PC-9 (cell line): ENCODE measurements around the gene PAGE2B. TPM values are rescaled to one million over a fixed set of nuclear protein-coding genes. Genes with fewer than 3 reads are reported as not detected.
"Not testable (repeated sequence)": the region's sequence is repeated elsewhere in the genome, so short reads cannot be mapped to it uniquely, and the experiment has no call there.

Experiments used
- BruUV-seq: library from RNA; stranded (reverse); fragments of 400-500 nt; replicated peaks from 2 replicates; lab custom pipeline; 2021; lab: Mats Ljungman, UMichigan
- CTCF ChIA-PET: fragments of 300-600 bp; sonication (Branson Sonifier 250); formaldehyde crosslinking; loops from one replicate; lab custom pipeline; 2022; ENCODE audit warnings: antibody characterized with exemption; lab: Charles Lee
- POLR2A ChIA-PET: fragments of 300-600 bp; sonication (Branson Sonifier 250); formaldehyde crosslinking; loops from one replicate; lab custom pipeline; 2022; ENCODE audit warnings: antibody characterized with exemption; ENCODE audit not compliant: unreplicated experiment; lab: Charles Lee
- DNase-seq, 2 experiments: peaks; one replicate each; pipeline versions ENCODE4 v3.0.0 to v3.0.0-alpha.2; 2015 to 2022; ENCODE audit warnings: mixed read lengths in 1 of 2
- H2AFZ ChIP-seq: fragments of 200-600 bp; sonication (generic); 2 replicates; pipeline ENCODE4 v1.8.1; 2017; ENCODE audit warnings: antibody characterized with exemption
- H3F3A ChIP-seq: fragments of 200-600 bp; sonication (generic); 2 replicates; pipeline ENCODE4 v1.8.1; 2017; ENCODE audit warnings: antibody characterized with exemption, mild to moderate bottlenecking, low read depth; ENCODE audit not compliant: insufficient read depth
- H3K27ac ChIP-seq: fragments of 200-600 bp; sonication (generic); 2 replicates; pipeline ENCODE4 v1.6.1; 2016; ENCODE audit warnings: mixed run types
- H3K27me3 ChIP-seq: fragments of 200-600 bp; sonication (generic); 2 replicates; pipeline ENCODE4 v1.6.1; 2016; ENCODE audit warnings: low read depth, mixed run types; ENCODE audit not compliant: insufficient read depth
- H3K36me3 ChIP-seq: fragments of 200-600 bp; sonication (generic); 2 replicates; pipeline ENCODE4 v1.6.1; 2016; ENCODE audit warnings: low read depth, mixed run types
- H3K4me1 ChIP-seq: fragments of 200-600 bp; sonication (generic); replicated peaks from 2 replicates; pipeline ENCODE4 v1.6.1; 2016; ENCODE audit warnings: mixed run types; ENCODE audit not compliant: insufficient read depth
- H3K4me2 ChIP-seq: fragments of 200-600 bp; sonication (generic); 2 replicates; pipeline ENCODE4 v1.6.1; 2017; ENCODE audit warnings: mixed run types
- H3K4me3 ChIP-seq: fragments of 200-600 bp; sonication (generic); 2 replicates; pipeline ENCODE4 v1.6.1; 2016; ENCODE audit warnings: mixed run types
- H3K79me2 ChIP-seq: fragments of 200-600 bp; sonication (generic); 2 replicates; pipeline ENCODE4 v1.6.1; 2017; ENCODE audit warnings: low read depth, mixed run types
- H3K9me2 ChIP-seq: fragments of 200-600 bp; sonication (generic); 2 replicates; pipeline ENCODE4 v1.8.1; 2017; ENCODE audit warnings: mild to moderate bottlenecking; ENCODE audit not compliant: insufficient read depth
- H3K9me3 ChIP-seq: fragments of 200-600 bp; sonication (generic); 2 replicates; pipeline ENCODE4 v1.8.1; 2016; ENCODE audit warnings: low read depth; ENCODE audit not compliant: insufficient read depth
- H4K20me1 ChIP-seq: fragments of 200-600 bp; sonication (generic); 2 replicates; pipeline ENCODE4 v1.8.1; 2017; ENCODE audit not compliant: insufficient read depth
- EZH2 ChIP-seq: fragments of 200-600 bp; sonication (generic); IDR thresholded peaks from 2 replicates; pipeline ENCODE4 v1.8.0; 2017; ENCODE audit warnings: antibody characterized with exemption, low read depth
- intact Hi-C: fragments of 100-400 bp; cut with micrococcal nuclease; formaldehyde crosslinking; loops from one replicate; pipeline ENCODE4 v1.10.0; 2022; ENCODE audit not compliant: unreplicated experiment
- total RNA-seq: library from RNA; stranded (reverse); gene quantifications from 2 replicates; pipeline ENCODE4 v1.2.3, GENCODE V29; 2021
- TF ChIP-seq, protein P1 (sequence below): fragments of 200-600 bp; sonication (generic); conservative IDR thresholded peaks from 2 replicates; pipeline ENCODE4 v1.6.1; 2017; ENCODE audit warnings: mixed run types, antibody characterized with exemption, mild to moderate bottlenecking, moderate library complexity

The PAGE2B gene
- total RNA-seq, 1 experiment from 2014 or later = not detected

GRCh38 chrX:55057675-55058249 is 17.1 kb upstream of the PAGE2B start:
- DNase-seq = peak in 1 of 2 experiments; percentile 12
- H3K27me3 ChIP-seq = no peaks in the 10 kb centered on the region
- no peaks in the 10 kb centered on the region for H4K20me1 ChIP-seq
- no peak overlapping the region for H3K27ac ChIP-seq
- no peaks in the 10 kb centered on the region for H3K36me3 ChIP-seq
- CTCF ChIA-PET = interaction anchor here (0.6 to 0.7 kb wide), 2 partner anchors 49 to 336 kb away, joined by 3 to 4 read pairs; no protein-coding TSS in a partner anchor
- intact Hi-C loops = loop anchor here (2.0 to 5.0 kb wide), 3 partner anchors 57 to 415 kb away; partner anchors contain the start of gene APEX2
- TF ChIP-seq EZH2 = no peak
- TF ChIP-seq, protein P1, sequence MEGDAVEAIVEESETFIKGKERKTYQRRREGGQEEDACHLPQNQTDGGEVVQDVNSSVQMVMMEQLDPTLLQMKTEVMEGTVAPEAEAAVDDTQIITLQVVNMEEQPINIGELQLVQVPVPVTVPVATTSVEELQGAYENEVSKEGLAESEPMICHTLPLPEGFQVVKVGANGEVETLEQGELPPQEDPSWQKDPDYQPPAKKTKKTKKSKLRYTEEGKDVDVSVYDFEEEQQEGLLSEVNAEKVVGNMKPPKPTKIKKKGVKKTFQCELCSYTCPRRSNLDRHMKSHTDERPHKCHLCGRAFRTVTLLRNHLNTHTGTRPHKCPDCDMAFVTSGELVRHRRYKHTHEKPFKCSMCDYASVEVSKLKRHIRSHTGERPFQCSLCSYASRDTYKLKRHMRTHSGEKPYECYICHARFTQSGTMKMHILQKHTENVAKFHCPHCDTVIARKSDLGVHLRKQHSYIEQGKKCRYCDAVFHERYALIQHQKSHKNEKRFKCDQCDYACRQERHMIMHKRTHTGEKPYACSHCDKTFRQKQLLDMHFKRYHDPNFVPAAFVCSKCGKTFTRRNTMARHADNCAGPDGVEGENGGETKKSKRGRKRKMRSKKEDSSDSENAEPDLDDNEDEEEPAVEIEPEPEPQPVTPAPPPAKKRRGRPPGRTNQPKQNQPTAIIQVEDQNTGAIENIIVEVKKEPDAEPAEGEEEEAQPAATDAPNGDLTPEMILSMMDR = peak; percentile 87
- H3K79me2 ChIP-seq = no peaks in the 10 kb centered on the region
- no TSS peak for BruUV-seq
- no peaks in the 10 kb centered on the region for H3K4me1 ChIP-seq
- no peak overlapping the region for H3K4me3 ChIP-seq
- H3K4me2 ChIP-seq = no peak overlapping the region
- H3K9me3 ChIP-seq = no peaks in the 10 kb centered on the region
- POLR2A ChIA-PET = no interaction called here
- no peaks in the 10 kb centered on the region for H3F3A ChIP-seq
- H3K9me2 ChIP-seq = no peaks in the 10 kb centered on the region
- H2AFZ ChIP-seq = no peak overlapping the region

GRCh38 chrX:55067180-55067579 is 7.7 kb upstream of the PAGE2B start:
- POLR2A ChIA-PET, H3K27ac ChIP-seq, H4K20me1 ChIP-seq: not testable (repeated sequence)

DNA sequence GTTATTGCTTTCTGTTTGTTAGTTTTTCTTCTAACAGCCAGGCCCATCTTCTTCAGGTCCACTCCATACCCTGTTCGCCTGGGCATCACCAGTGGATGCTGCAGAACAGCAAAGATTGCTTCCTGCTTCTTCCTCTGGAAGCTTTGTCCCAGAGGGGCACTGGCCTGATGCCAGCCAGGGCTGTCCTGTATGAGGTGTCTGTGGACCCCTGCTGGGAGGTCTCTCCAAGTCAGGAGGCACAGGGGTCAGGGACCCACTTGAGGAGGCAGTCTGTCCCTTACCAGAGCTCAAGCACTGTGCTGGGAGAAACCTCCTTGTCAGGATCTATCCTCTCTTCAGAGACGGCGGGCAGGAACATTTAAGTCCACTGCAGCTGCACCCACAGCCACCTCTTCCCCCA is 2.5 kb upstream of the PAGE2B start:
- H3K27me3 ChIP-seq = no peaks in the 10 kb centered on the region
- no peaks in the 10 kb centered on the region for H3K36me3 ChIP-seq
- no peak for DNase-seq
- H3K27ac ChIP-seq = no peak overlapping the region
- H3K4me2 ChIP-seq = no peak overlapping the region
- no TSS peak for BruUV-seq
- no peaks in the 10 kb centered on the region for H3K9me2 ChIP-seq
- H3K79me2 ChIP-seq = no peaks in the 10 kb centered on the region
- H4K20me1 ChIP-seq = no peaks in the 10 kb centered on the region
- H3F3A ChIP-seq = no peaks in the 10 kb centered on the region
- no peak overlapping the region for H2AFZ ChIP-seq
- intact Hi-C loops = no loop called here
- TF ChIP-seq EZH2 = no peak
- TF ChIP-seq, protein P1 = no peak
- H3K9me3 ChIP-seq = no peaks in the 10 kb centered on the region
- ChIA-PET CTCF (no interaction called here), POLR2A (no interaction called here)
- no peak overlapping the region for H3K4me3 ChIP-seq
- H3K4me1 ChIP-seq = no peaks in the 10 kb centered on the region

More at GRCh38 chrX:55067180-55067579, 7.7 kb upstream of the PAGE2B start:
- H2AFZ ChIP-seq, CTCF ChIA-PET, H3K4me3 ChIP-seq, H3F3A ChIP-seq, BruUV-seq, H3K79me2 ChIP-seq, intact Hi-C loops, H3K4me1 ChIP-seq, DNase-seq, H3K36me3 ChIP-seq, H3K9me2 ChIP-seq, H3K27me3 ChIP-seq, H3K9me3 ChIP-seq, H3K4me2 ChIP-seq: not testable (repeated sequence)
